Cardiac atrium fibroblast (primary cell): ENCODE data around the gene SRA1. TPM values are rescaled to one million over a fixed set of nuclear protein-coding genes. Genes with fewer than 3 reads are reported as not detected.

Experiments
- total RNA-seq: library from RNA; depleted of rRNA; stranded (reverse); fragments of >200 nt; gene quantifications from 2 replicates; pipeline ENCODE4 v1.2.3, GENCODE V29; 2015

The SRA1 gene
- 40.5 and 51.4 TPM in 2 replicates for total RNA-seq

GRCh38 chr5:140557136-140557805 is at the start of gene SRA1:
TSS of gene SRA1 (minus strand) at chr5:140557473. CDS start at chr5:140557452, 21 bp downstream.

DNA sequence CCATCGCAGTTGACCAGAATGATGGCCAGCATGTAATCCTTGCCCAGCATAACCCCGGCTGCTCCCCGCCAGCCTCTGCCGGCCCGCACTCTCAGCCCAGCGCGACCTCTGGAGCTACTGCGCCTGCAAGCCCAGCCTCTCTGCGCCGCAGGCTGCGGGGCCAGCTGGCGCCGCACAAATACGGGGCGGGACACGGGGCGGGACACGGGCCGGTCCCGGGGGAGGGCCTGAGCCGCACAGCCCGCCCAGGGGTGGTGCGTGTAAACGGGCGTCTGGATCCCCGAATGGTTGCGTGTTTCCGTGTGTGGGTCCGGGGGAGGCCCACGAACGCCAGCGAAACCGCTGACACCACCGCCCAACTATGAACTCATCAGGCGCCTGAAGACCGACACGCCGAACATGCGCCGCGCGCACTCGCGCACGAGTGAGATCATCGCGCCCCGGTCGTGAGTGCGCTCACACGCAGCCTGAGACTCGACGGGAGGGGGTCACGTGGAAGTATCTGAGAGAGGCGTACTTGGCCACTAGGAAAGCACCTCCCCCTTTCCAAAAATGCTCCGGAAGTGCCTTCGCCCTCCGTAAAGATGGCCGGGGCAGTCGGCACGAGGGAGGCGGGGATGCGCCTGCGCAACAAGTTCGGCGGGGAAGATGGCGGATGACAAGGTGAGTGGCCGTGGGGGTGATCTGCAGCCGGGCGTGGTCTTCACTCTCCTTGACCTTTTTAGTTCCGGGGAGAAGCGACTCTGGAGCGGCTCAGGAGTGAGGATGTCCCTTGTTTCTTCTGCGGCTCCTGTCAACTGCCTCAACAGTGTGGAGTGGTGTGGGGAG is 7.1 kb upstream of the SRA1 start, which contains the start of the genes APBB3 and SLC35A4:
APBB3 (minus strand) TSS at position 403 of the 828 bp plus-strand sequence; CDS start at position 50, 353 bp downstream.
SLC35A4 (plus strand) TSS at position 633 of the 828 bp plus-strand sequence. CDS start 2,342 bp downstream, outside the sequence.

GRCh38 chr5:140547508-140548299 is 9.6 kb downstream of the SRA1 start, which contains the start of gene EIF4EBP3:
TSS of gene EIF4EBP3 (plus strand) at chr5:140547662. CDS start at chr5:140547738, 76 bp downstream.

Other genes with a start within 250 kb of the SRA1 start
- gene HBEGF, start 210.9 kb downstream of the SRA1 start, total RNA-seq: 4.4 and 5.2 TPM in 2 replicates
- gene SLC4A9, start 197.3 kb downstream of the SRA1 start, total RNA-seq: not detected in 2 replicates
- gene ANKHD1, start 155.6 kb downstream of the SRA1 start, total RNA-seq: 32.7 and 34.0 TPM in 2 replicates
- 2.1 and 5.2 TPM in 2 replicates for gene EIF4EBP3, start 9.8 kb downstream of the SRA1 start, total RNA-seq
- 7.3 and 9.6 TPM in 2 replicates for gene APBB3, start 7.1 kb upstream of the SRA1 start, total RNA-seq
- 27.2 and 36.3 TPM in 2 replicates for gene SLC35A4, start 7.4 kb upstream of the SRA1 start, total RNA-seq
- 1.1 and 14.7 TPM in 2 replicates for gene CD14, start 75.7 kb upstream of the SRA1 start, total RNA-seq
- 5.6 and 15.7 TPM in 2 replicates for gene TMCO6, start 82.0 kb upstream of the SRA1 start, total RNA-seq
- 60.4 and 70.4 TPM in 2 replicates for gene NDUFA2, start 90.2 kb upstream of the SRA1 start, total RNA-seq
- gene IK, start 90.4 kb upstream of the SRA1 start, total RNA-seq: 60.8 and 62.6 TPM in 2 replicates
- gene WDR55, start 107.4 kb upstream of the SRA1 start, total RNA-seq: 14.6 and 21.1 TPM in 2 replicates
- not detected in 2 replicates for gene DND1, start 116.1 kb upstream of the SRA1 start, total RNA-seq
- gene HARS1, start 133.9 kb upstream of the SRA1 start, total RNA-seq: 57.8 and 66.9 TPM in 2 replicates
- 17.3 and 25.1 TPM in 2 replicates for gene HARS2, start 134.0 kb upstream of the SRA1 start, total RNA-seq
- gene ZMAT2, start 143.0 kb upstream of the SRA1 start, total RNA-seq: 21.2 and 23.8 TPM in 2 replicates
- gene PCDHA1, start 228.7 kb upstream of the SRA1 start, total RNA-seq: not detected in 2 replicates
- not detected in 2 replicates for gene PCDHA2, start 237.4 kb upstream of the SRA1 start, total RNA-seq
- gene PCDHA3, start 243.6 kb upstream of the SRA1 start, total RNA-seq: not detected in 2 replicates
- 0.16 TPM in 1 of 2 replicates, not detected in the other for gene PCDHA4, start 249.6 kb upstream of the SRA1 start, total RNA-seq